Measurements from ENCODE around the gene PAQR4. TPM values are rescaled to one million over a fixed set of nuclear protein-coding genes. Genes with fewer than 3 reads are reported as not detected.
A peak's percentile ranks its signal among the peaks of the same experiment; 100 is the strongest.

PAQR4 gene
- total and polyA plus RNA-seq, 9 donors: 4.3 to 14.4 (median 9.1) TPM

DNA sequence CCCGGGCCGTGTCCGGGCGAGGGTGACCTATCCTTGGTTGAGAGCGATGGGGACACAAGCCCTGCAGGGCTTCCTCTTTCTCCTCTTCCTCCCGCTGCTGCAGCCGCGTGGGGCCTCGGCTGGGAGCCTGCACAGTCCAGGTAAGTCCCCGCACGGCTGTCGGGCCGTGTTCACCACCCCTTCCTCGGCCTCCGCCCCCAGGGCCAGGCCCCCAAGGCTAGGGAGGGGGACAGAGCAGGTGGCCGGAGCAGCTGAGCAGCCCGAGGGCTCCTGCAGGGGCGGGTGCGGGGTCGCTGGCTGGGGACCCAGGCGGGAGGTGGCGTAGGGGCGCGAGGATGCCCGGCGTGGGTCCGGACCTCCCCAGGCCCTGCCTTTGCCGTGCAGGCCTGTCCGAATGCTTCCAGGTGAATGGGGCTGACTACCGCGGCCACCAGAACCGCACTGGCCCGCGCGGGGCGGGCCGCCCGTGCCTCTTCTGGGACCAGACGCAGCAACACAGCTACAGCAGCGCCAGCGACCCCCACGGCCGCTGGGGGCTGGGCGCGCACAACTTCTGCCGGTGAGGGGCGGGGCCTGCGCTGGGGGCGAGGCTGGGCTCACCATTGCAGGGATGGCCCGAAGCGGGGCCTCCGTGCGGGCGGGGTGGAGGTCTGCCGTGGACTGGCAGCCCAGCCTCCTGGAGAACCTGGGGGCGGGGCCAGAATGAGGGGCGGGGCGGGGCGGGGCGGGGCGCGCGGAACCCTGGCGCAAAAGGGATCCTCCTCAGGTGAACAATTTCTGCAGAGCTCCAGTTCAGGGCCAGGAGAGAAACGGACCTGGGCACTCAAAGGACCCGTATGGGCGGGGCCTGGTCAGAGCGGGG, 4.4 kb upstream of the PAQR4 start:
- peaks cover 81% of the 10 kb centered on the region for H3K27me3 ChIP-seq (ENCODE audit: control insufficient read depth, insufficient read depth, low read length)
- peak; percentile 30 for DNase-seq
- H3K4me3 ChIP-seq (ENCODE audit: low read length): peak overlapping the region; percentile 10
- no peak overlapping the region for H3K27ac ChIP-seq (ENCODE audit: low read length)
- H3K4me1 ChIP-seq (ENCODE audit: control insufficient read depth, insufficient read depth, low read length): peaks cover 53% of the 10 kb centered on the region
- under 1% methylated on average over 59 of the region's 68 CpGs for WGBS (ENCODE audit: insufficient coverage)
- no peaks in the 10 kb centered on the region for H3K36me3 ChIP-seq (ENCODE audit: control insufficient read depth, insufficient read depth, low read length)
- no peaks in the 10 kb centered on the region for H3K9me3 ChIP-seq (replicated peaks; ENCODE audit: control insufficient read depth, low read depth, low read length)

DNA sequence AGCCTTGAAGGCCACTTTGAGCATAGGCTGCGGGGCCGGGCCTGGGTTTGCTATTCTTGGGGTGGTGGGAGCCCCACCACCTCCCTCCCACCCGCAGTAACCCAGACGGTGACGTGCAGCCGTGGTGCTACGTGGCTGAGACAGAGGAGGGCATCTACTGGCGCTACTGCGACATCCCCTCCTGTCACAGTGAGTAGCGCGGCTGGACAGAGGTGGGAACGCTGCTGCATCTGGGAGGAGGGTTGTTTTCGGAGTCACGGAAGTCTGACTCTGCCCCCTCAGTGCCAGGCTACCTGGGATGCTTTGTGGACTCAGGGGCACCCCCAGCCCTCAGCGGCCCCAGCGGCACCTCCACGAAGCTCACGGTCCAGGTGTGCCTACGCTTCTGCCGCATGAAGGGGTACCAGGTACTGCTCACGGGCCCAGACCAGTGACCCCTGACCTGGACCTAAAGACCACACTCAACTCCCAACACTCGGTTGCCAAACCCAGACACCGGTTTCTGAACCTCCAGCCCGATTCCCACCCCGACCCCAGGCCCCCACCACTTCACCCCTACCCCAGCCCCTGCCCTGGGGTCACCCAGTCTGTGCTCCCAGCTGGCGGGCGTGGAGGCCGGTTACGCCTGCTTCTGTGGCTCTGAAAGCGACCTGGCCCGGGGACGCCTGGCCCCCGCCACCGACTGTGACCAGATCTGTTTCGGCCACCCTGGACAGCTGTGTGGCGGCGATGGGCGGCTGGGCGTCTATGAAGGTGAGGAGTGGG, 2.9 kb upstream of the PAQR4 start:
- Histone ChIP-seq H3K4me1 (ENCODE audit: control insufficient read depth, insufficient read depth, low read length) (peaks cover 62% of the 10 kb centered on the region), H3K27me3 (ENCODE audit: control insufficient read depth, insufficient read depth, low read length) (peaks cover 78% of the 10 kb centered on the region), H3K4me3 (ENCODE audit: low read length) (no peak overlapping the region), H3K27ac (ENCODE audit: low read length) (no peak overlapping the region), H3K36me3 (ENCODE audit: control insufficient read depth, insufficient read depth, low read length) (peaks cover under 1% of the 10 kb centered on the region), H3K9me3 (replicated peaks; ENCODE audit: control insufficient read depth, low read depth, low read length) (no peaks in the 10 kb centered on the region)
- DNase-seq: no peak
- 47% methylated on average over 22 of the region's 39 CpGs for WGBS (ENCODE audit: insufficient coverage)

DNA sequence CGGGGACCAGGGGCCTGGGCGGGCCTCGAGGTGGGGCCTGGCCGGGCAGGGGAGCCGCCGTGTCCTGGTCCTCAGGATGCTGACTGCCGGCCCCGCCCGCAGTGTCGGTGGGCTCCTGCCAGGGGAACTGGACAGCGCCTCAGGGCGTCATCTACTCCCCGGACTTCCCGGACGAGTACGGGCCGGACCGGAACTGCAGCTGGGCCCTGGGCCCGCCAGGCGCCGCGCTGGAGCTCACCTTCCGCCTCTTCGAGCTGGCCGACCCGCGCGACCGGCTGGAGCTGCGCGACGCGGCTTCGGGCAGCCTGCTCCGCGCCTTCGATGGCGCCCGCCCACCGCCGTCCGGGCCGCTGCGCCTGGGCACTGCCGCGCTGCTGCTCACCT, 2.3 kb upstream of the PAQR4 start:
- no peak for DNase-seq
- Histone ChIP-seq H3K36me3 (ENCODE audit: control insufficient read depth, insufficient read depth, low read length) (peaks cover 6% of the 10 kb centered on the region), H3K4me3 (ENCODE audit: low read length) (no peak overlapping the region), H3K27ac (ENCODE audit: low read length) (no peak overlapping the region), H3K4me1 (ENCODE audit: control insufficient read depth, insufficient read depth, low read length) (peaks cover 65% of the 10 kb centered on the region), H3K27me3 (ENCODE audit: control insufficient read depth, insufficient read depth, low read length) (peaks cover 72% of the 10 kb centered on the region), H3K9me3 (replicated peaks; ENCODE audit: control insufficient read depth, low read depth, low read length) (no peaks in the 10 kb centered on the region)
- WGBS (ENCODE audit: insufficient coverage): 2% methylated on average over 46 of the region's 46 CpGs

DNA sequence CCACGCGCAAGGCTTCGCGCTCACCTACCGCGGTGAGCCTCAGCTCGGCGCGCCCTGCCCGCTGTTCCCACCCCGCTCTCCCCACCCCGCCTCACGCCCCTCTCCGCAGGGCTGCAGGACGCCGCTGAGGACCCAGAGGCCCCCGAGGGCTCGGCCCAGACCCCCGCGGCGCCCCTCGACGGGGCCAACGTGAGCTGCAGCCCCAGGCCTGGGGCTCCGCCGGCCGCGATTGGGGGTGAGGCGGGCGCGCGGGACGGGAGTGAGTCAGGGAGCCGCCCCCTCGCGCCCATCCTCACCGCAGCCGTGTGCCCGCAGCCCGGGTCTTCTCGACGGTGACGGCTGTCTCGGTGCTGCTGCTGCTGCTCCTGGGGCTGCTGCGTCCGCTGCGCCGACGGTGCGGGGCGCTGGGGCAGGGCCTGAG, 1.9 kb upstream of the PAQR4 start:
- no peak for DNase-seq
- Histone ChIP-seq H3K4me1 (ENCODE audit: control insufficient read depth, insufficient read depth, low read length) (peaks cover 69% of the 10 kb centered on the region), H3K27me3 (ENCODE audit: control insufficient read depth, insufficient read depth, low read length) (peaks cover 68% of the 10 kb centered on the region), H3K36me3 (ENCODE audit: control insufficient read depth, insufficient read depth, low read length) (peaks cover 6% of the 10 kb centered on the region), H3K4me3 (ENCODE audit: low read length) (no peak overlapping the region), H3K27ac (ENCODE audit: low read length) (no peak overlapping the region), H3K9me3 (replicated peaks; ENCODE audit: control insufficient read depth, low read depth, low read length) (no peaks in the 10 kb centered on the region)
- WGBS (ENCODE audit: insufficient coverage): 5% methylated on average over 48 of the region's 51 CpGs

DNA sequence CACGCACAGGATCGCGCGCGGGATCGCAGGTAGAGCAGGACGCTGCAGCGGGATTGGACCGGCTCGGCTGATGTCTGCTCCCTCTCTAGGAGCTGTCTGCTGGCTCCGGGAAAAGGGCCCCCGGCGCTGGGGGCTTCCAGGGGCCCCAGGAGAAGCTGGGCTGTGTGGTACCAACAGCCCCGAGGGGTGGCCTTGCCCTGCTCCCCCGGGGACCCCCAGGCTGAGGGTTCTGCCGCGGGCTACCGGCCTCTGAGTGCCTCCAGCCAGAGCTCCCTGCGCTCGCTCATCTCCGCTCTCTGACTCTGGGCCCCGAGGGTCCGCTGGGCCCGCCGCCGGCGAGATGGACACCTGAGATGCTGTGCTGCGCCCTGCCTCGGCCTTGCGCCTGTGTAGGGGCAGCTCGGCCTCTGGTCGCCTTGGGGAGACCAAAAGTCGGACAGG, 1.4 kb upstream of the PAQR4 start:
- no peak overlapping the region for H3K27ac ChIP-seq (ENCODE audit: low read length)
- H3K9me3 ChIP-seq (replicated peaks; ENCODE audit: control insufficient read depth, low read depth, low read length): no peaks in the 10 kb centered on the region
- peaks cover 6% of the 10 kb centered on the region for H3K36me3 ChIP-seq (ENCODE audit: control insufficient read depth, insufficient read depth, low read length)
- peaks cover 63% of the 10 kb centered on the region for H3K27me3 ChIP-seq (ENCODE audit: control insufficient read depth, insufficient read depth, low read length)
- 43% methylated on average over 33 of the region's 33 CpGs for WGBS (ENCODE audit: insufficient coverage)
- H3K4me3 ChIP-seq (ENCODE audit: low read length): no peak overlapping the region
- no peak for DNase-seq
- H3K4me1 ChIP-seq (ENCODE audit: control insufficient read depth, insufficient read depth, low read length): peaks cover 71% of the 10 kb centered on the region

DNA sequence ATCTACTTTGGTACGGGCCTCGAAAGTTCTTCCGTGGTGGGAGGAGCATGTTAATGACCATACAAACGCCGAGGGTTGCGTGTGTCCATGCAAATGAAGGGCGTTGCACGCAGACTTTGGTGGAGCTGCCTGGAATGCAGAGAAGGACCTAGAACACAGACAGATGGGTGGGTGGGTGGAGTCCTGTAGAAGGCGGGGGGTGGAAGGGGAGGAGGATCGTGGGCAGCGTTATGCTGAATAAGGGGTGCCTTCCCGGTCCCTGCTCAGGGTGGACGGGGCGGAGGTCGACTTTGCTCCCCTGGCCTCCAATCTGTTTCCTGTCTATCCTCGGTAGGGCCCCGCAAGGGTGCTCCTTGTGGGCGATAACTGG, 795 bp upstream of the PAQR4 start:
- H3K36me3 ChIP-seq (ENCODE audit: control insufficient read depth, insufficient read depth, low read length): peaks cover 6% of the 10 kb centered on the region
- no peak for DNase-seq
- H3K4me3 ChIP-seq (ENCODE audit: low read length): peak overlapping the region; percentile 41
- peaks cover 71% of the 10 kb centered on the region for H3K4me1 ChIP-seq (ENCODE audit: control insufficient read depth, insufficient read depth, low read length)
- H3K27me3 ChIP-seq (ENCODE audit: control insufficient read depth, insufficient read depth, low read length): peaks cover 57% of the 10 kb centered on the region
- no peak overlapping the region for H3K27ac ChIP-seq (ENCODE audit: low read length)
- H3K9me3 ChIP-seq (replicated peaks; ENCODE audit: control insufficient read depth, low read depth, low read length): no peaks in the 10 kb centered on the region
- WGBS (ENCODE audit: insufficient coverage): 12% methylated on average over 17 of the region's 18 CpGs

DNA sequence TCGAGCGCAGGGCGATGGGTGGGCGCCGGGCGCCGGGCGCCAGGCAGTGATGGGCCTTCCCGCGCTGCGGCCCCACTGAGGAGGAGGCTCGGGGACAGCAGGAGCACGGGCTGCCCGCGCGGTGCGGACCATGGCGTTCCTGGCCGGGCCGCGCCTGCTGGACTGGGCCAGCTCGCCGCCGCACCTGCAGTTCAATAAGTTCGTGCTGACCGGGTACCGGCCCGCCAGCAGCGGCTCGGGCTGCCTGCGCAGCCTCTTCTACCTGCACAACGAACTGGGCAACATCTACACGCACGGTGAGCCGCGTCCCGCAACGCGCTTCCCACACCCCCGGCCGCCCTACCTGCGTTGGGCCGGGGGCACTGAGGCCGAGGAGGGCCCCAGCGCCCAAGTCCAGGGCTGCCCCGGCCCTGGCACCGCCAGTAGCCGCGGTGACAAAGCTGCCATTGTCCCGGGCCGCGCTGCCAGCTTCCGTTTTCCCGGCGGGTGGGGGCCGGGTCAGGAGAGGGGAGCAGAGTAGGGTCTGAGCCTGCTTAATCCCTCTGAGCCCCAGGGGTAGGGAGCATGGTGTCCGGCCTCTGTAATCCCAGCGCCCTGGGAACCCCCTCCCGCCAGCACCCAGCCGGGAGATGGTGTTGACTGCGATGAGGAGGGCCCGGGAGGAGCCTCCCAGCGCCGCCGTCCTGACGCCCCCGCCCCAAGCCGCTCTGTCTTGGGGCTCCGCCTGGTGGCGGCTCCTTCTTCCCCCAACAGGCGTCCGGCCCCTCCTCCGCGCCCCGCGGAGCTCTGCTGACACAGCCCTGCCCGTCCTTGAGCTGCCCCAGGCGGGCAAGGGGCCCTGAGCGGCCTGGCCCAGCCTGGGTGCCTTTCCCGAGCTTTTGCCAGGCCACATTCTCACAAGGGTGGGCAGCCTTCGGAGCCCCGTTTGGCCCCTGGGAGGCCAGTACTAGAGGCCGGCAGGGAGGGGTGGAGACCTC, 685 bp downstream of the PAQR4 start:
- peaks cover 60% of the 10 kb centered on the region for H3K4me1 ChIP-seq (ENCODE audit: control insufficient read depth, insufficient read depth, low read length)
- DNase-seq: no peak
- H3K27ac ChIP-seq (ENCODE audit: low read length): no peak overlapping the region
- H3K36me3 ChIP-seq (ENCODE audit: control insufficient read depth, insufficient read depth, low read length): peaks cover 17% of the 10 kb centered on the region
- H3K9me3 ChIP-seq (replicated peaks; ENCODE audit: control insufficient read depth, low read depth, low read length): no peaks in the 10 kb centered on the region
- peaks cover 42% of the 10 kb centered on the region for H3K27me3 ChIP-seq (ENCODE audit: control insufficient read depth, insufficient read depth, low read length)
- WGBS (ENCODE audit: insufficient coverage): under 1% methylated on average over 69 of the region's 83 CpGs
- H3K4me3 ChIP-seq (ENCODE audit: low read length): peak overlapping the region; percentile 52

DNA sequence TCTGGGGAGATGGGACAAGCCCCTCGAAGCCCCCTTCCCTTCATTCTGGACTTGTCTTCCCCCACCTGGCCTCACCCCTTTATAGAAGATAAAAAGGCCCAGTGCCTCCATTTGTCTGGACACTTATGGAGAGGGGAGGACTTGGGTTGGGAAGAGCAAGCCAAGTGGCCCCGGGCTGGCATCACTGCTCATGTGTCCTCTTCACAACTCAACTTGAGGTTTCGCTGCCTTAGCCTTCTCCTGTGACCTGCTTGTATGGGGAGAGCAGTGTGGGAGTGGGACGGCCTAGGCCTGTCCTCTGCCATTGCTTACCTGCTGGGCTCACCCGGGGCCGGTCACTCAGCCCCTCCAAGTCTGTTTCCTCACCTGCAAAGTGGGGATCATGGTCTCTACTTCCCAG, 1.4 kb downstream of the PAQR4 start:
- no peak overlapping the region for H3K27ac ChIP-seq (ENCODE audit: low read length)
- peaks cover 23% of the 10 kb centered on the region for H3K36me3 ChIP-seq (ENCODE audit: control insufficient read depth, insufficient read depth, low read length)
- peaks cover 55% of the 10 kb centered on the region for H3K4me1 ChIP-seq (ENCODE audit: control insufficient read depth, insufficient read depth, low read length)
- peak overlapping the region; percentile 52 for H3K4me3 ChIP-seq (ENCODE audit: low read length)
- no peaks in the 10 kb centered on the region for H3K9me3 ChIP-seq (replicated peaks; ENCODE audit: control insufficient read depth, low read depth, low read length)
- WGBS (ENCODE audit: insufficient coverage): 79% methylated on average over 2 of the region's 6 CpGs
- no peak for DNase-seq
- peaks cover 35% of the 10 kb centered on the region for H3K27me3 ChIP-seq (ENCODE audit: control insufficient read depth, insufficient read depth, low read length)

DNA sequence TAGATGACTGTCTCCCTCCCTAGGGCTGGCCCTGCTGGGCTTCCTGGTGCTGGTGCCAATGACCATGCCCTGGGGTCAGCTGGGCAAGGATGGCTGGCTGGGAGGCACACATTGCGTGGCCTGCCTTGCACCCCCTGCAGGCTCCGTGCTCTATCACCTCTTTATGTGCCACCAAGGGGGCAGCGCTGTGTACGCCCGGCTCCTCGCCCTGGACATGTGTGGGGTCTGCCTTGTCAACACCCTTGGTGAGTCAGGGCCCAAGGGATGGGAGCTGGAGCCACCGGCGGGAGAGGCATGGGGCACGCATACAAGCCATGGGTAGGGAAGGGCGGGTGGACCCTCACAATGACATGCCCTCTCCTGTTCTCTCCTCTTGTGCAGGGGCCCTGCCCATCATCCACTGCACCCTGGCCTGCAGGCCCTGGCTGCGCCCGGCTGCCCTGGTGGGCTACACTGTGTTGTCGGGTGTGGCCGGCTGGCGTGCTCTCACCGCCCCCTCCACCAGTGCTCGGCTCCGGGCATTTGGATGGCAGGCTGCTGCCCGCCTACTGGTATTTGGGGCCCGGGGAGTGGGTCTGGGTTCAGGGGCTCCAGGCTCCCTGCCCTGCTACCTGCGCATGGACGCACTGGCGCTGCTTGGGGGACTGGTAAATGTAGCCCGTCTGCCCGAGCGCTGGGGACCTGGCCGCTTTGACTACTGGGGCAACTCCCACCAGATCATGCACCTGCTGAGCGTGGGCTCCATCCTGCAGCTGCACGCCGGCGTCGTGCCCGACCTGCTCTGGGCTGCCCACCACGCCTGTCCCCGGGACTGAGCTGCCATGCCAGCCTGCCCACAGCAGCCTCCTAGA, 2.2 kb downstream of the PAQR4 start:
- DNase-seq: no peak
- H3K4me3 ChIP-seq (ENCODE audit: low read length): no peak overlapping the region
- H3K36me3 ChIP-seq (ENCODE audit: control insufficient read depth, insufficient read depth, low read length): peaks cover 29% of the 10 kb centered on the region
- H3K27me3 ChIP-seq (ENCODE audit: control insufficient read depth, insufficient read depth, low read length): peaks cover 27% of the 10 kb centered on the region
- H3K27ac ChIP-seq (ENCODE audit: low read length): no peak overlapping the region
- WGBS (ENCODE audit: insufficient coverage): 89% methylated on average over 33 of the region's 35 CpGs
- H3K4me1 ChIP-seq (ENCODE audit: control insufficient read depth, insufficient read depth, low read length): peaks cover 50% of the 10 kb centered on the region
- H3K9me3 ChIP-seq (replicated peaks; ENCODE audit: control insufficient read depth, low read depth, low read length): no peaks in the 10 kb centered on the region
